ENCODE measurements around the gene DIMT1.

Gene DIMT1

GRCh38 chr5:62403411-62404250, at the start of gene DIMT1:
Gene DIMT1, minus strand, starts transcription at chr5:62403905. Its CDS starts 133 bp downstream, at chr5:62403772.
- Histone ChIP-seq H3K27me3 (ENCODE audit: insufficient read depth, low read depth) (no peaks in the 10 kb centered on the region), H3K27ac (peak within 1 kb of the TSS; percentile 85), H3K4me2 (peak within 1 kb of the TSS; percentile 70), H3K36me3 (ENCODE audit: insufficient read depth) (0 out of 2 replicates have a peak, but pooled peaks cover 7% of the 10 kb centered on the region), H3K4me3 (IDR thresholded peaks at IDR 0.05; ENCODE audit: insufficient read depth, low read depth, low read length) (no peak within 1 kb of the TSS), H3K79me2 (ENCODE audit: insufficient read depth, low read depth) (peaks cover 20% of the 10 kb centered on the region), H3K9ac (peak within 1 kb of the TSS; percentile 94), H3K4me1 (ENCODE audit: low read depth, poor library complexity, severe bottlenecking) (peaks cover 18% of the 10 kb centered on the region), H2AFZ (ENCODE audit: low read depth) (peak within 1 kb of the TSS; percentile 74), H4K20me1 (ENCODE audit: insufficient read depth) (no peaks in the 10 kb centered on the region)
- TF ChIP-seq CTCF (conservative IDR thresholded peaks at IDR 0.05; ENCODE audit: low read depth, low read length) = no peak

- H3K4me3 ChIP-seq (IDR thresholded peaks at IDR 0.05; ENCODE audit: insufficient read depth, low read depth, low read length) = no peak overlapping the region
- H3K36me3 ChIP-seq (ENCODE audit: insufficient read depth) = no peaks in the 10 kb centered on the region; the same call in 1 of the 2 replicates
- TF ChIP-seq CTCF (conservative IDR thresholded peaks at IDR 0.05; ENCODE audit: low read depth, low read length) = no peak
- no peaks in the 10 kb centered on the region for H4K20me1 ChIP-seq (ENCODE audit: insufficient read depth)
- no peak overlapping the region for H3K4me2 ChIP-seq
- no peak overlapping the region for H2AFZ ChIP-seq (ENCODE audit: low read depth)
- H3K27ac ChIP-seq = no peak overlapping the region
- no peaks in the 10 kb centered on the region for H3K27me3 ChIP-seq (ENCODE audit: insufficient read depth, low read depth)
- no peak overlapping the region for H3K9ac ChIP-seq
- peaks cover 17% of the 10 kb centered on the region; the same call in 1 of the 2 replicates for H3K79me2 ChIP-seq (ENCODE audit: insufficient read depth, low read depth)
- peaks cover 4% of the 10 kb centered on the region for H3K4me1 ChIP-seq (ENCODE audit: low read depth, poor library complexity, severe bottlenecking)
These were observed 46.6 kb upstream of the DIMT1 start for GRCh38 chr5:62450259-62450658.

GRCh38 chr5:62448528-62448927, 44.8 kb upstream of the DIMT1 start:
- H3K4me3 ChIP-seq (IDR thresholded peaks at IDR 0.05; ENCODE audit: insufficient read depth, low read depth, low read length) = no peak overlapping the region
- H3K4me1 ChIP-seq (ENCODE audit: low read depth, poor library complexity, severe bottlenecking) = no peaks in the 10 kb centered on the region
- no peaks in the 10 kb centered on the region for H4K20me1 ChIP-seq (ENCODE audit: insufficient read depth)
- TF ChIP-seq CTCF (conservative IDR thresholded peaks at IDR 0.05; ENCODE audit: low read depth, low read length) = no peak
- no peak overlapping the region for H3K9ac ChIP-seq
- H2AFZ ChIP-seq (ENCODE audit: low read depth) = no peak overlapping the region
- no peak overlapping the region for H3K4me2 ChIP-seq
- H3K36me3 ChIP-seq (ENCODE audit: insufficient read depth) = no peaks in the 10 kb centered on the region; the same call in 1 of the 2 replicates
- peaks cover 22% of the 10 kb centered on the region for H3K79me2 ChIP-seq (ENCODE audit: insufficient read depth, low read depth)
- H3K27ac ChIP-seq = no peak overlapping the region
- no peaks in the 10 kb centered on the region for H3K27me3 ChIP-seq (ENCODE audit: insufficient read depth, low read depth)

- no peak for TF ChIP-seq CTCF (conservative IDR thresholded peaks at IDR 0.05; ENCODE audit: low read depth, low read length)
- Histone ChIP-seq H3K36me3 (ENCODE audit: insufficient read depth) (no peaks in the 10 kb centered on the region), H3K9ac (no peak overlapping the region), H3K79me2 (ENCODE audit: insufficient read depth, low read depth) (peaks cover 80% of the 10 kb centered on the region), H3K4me2 (no peak overlapping the region), H2AFZ (ENCODE audit: low read depth) (no peak overlapping the region), H3K27ac (no peak overlapping the region), H3K27me3 (ENCODE audit: insufficient read depth, low read depth) (no peaks in the 10 kb centered on the region), H3K4me1 (ENCODE audit: low read depth, poor library complexity, severe bottlenecking) (no peaks in the 10 kb centered on the region), H3K4me3 (IDR thresholded peaks at IDR 0.05; ENCODE audit: insufficient read depth, low read depth, low read length) (no peak overlapping the region), H4K20me1 (ENCODE audit: insufficient read depth) (peaks cover 6% of the 10 kb centered on the region; the same call in 1 of the 2 replicates)
These were observed 28.9 kb upstream of the DIMT1 start for GRCh38 chr5:62432621-62433064.

Measured in KMS-11 (cell line).